Measurements from ENCODE around the gene GNA15. TPM values are rescaled to one million over a fixed set of nuclear protein-coding genes. Genes with fewer than 3 reads are reported as not detected.
A peak's percentile ranks its signal among the peaks of the same experiment; 100 is the strongest.
"Not testable (repeated sequence)": the region's sequence is repeated elsewhere in the genome, so short reads cannot be mapped to it uniquely, and the experiment has no call there.

The GNA15 gene
- total and polyA plus RNA-seq, 8 donors = 0.19 to 3.0 (median 1.3) TPM

DNA sequence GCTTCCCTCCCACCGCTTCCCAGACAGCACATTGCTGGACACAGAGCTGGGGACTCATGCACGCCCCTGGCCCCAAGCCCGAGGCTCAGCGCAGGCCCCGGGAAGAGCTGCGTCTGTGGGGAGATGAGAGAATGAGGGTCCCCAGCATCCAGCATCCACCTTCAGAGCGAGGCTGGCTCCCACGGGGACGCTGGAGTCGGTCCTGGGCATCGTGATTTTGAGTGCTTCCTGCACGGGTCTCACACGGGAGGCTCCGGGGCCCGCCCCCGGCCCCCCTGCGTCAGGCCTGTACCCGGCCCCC is 54.6 kb downstream of the GNA15 start:
- Histone ChIP-seq H3K27ac (no peak overlapping the region), H3K4me3 (no peak overlapping the region), H3K36me3 (no peaks in the 10 kb centered on the region), H3K9me3 (no peaks in the 10 kb centered on the region), H3K27me3 (no peaks in the 10 kb centered on the region), H3K4me1 (peaks cover 0 to 11% (median 0%) of the 10 kb centered on the region in 3 donors)
- no peak for TF ChIP-seq CTCF (IDR thresholded peaks at IDR 0.05)
- FAIRE-seq (no peak), DNase-seq (peak in 2 of 6 donors; percentile 24 to 45), ATAC-seq (no peak)
- 94% methylated on average over 18 of the region's 18 CpGs for WGBS, 2 donors
- intact Hi-C loops (cut with DNase I) = no loop called here

DNA sequence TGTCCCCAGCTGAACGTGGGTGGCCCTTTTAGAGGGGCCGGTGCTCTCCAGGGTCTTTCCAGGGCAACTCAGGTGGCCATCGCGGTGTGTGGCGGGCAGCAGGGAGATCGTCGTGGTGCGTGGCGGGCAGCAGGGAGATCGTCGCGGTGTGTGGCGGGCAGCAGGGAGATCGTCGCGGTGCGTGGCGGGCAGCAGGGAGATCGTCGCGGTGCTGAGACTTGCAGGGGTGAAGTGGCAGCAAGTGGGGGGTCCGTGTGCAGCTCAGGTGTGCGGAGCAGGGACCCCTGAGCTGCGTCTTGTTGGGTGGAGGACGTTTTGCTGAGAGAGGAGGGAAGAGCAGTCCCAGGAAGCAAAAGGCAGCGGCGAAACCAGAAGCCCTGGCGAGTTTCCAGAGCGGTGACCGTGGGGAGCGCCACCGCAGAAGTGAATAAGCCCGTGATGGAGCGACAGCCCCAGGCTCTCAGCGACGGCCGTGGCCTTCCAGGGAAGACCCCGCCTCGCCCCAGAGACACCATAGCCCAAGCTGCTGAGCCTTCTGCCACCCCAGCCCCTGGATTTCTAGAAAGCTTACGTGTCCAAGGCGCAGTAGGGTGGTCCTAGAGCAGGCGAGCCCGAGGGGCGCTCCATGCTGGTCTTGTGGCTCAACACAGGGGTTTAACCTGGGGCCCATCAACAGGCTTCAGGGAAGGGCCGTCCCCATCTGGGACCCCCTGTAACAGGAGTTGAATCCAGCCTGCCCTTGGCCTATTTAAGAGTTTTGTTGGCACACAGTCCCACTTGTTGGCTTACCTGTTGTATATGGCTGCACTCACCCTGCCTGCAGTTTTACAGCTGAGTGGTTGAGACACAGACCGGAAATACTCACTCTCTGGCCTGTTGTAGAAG is 55.3 kb downstream of the GNA15 start:
- ATAC-seq (no peak), FAIRE-seq (no peak), DNase-seq (peak in 2 of 6 donors; percentile 29 to 55)
- no peak for TF ChIP-seq CTCF (IDR thresholded peaks at IDR 0.05)
- intact Hi-C loops (cut with DNase I) = no loop called here
- Histone ChIP-seq H3K27ac (no peak overlapping the region), H3K4me3 (no peak overlapping the region), H3K4me1 (peaks cover 0 to 11% (median 0%) of the 10 kb centered on the region in 3 donors), H3K9me3 (no peaks in the 10 kb centered on the region), H3K27me3 (no peaks in the 10 kb centered on the region), H3K36me3 (no peaks in the 10 kb centered on the region)
- WGBS, 2 donors = 90 to 92% methylated on average over 46 of the region's 46 CpGs

- 92% methylated on average over 12 of the region's 12 CpGs for WGBS, 2 donors
- peaks cover 0 to 11% (median 0%) of the 10 kb centered on the region in 3 donors for H3K4me1 ChIP-seq
- H3K4me3 ChIP-seq; H3K27ac ChIP-seq; FAIRE-seq; ATAC-seq; H3K27me3 ChIP-seq; H3K9me3 ChIP-seq; H3K36me3 ChIP-seq; intact Hi-C loops (cut with DNase I): not testable (repeated sequence)
- DNase-seq = peak in 2 of 6 donors; percentile 11 to 14
These were observed 55.9 kb downstream of the GNA15 start for GRCh38 chr19:3191806-3192104.

GRCh38 chr19:3192228-3192635 is 56.4 kb downstream of the GNA15 start:
- no peaks in the 10 kb centered on the region for H3K9me3 ChIP-seq
- ATAC-seq (no peak), FAIRE-seq (no peak), DNase-seq (peak in 2 of 6 donors; percentile 24 to 73)
- 95 to 100% methylated on average over 11 to 32 of the region's 32 CpGs for WGBS, 2 donors
- H3K4me3 ChIP-seq = no peak overlapping the region
- H3K27me3 ChIP-seq = no peaks in the 10 kb centered on the region
- H3K4me1 ChIP-seq = peaks cover 0 to 7% (median 0%) of the 10 kb centered on the region in 3 donors
- no peak for TF ChIP-seq CTCF (IDR thresholded peaks at IDR 0.05)
- no peak overlapping the region for H3K27ac ChIP-seq
- intact Hi-C loops (cut with DNase I) = no loop called here
- no peaks in the 10 kb centered on the region for H3K36me3 ChIP-seq

DNA sequence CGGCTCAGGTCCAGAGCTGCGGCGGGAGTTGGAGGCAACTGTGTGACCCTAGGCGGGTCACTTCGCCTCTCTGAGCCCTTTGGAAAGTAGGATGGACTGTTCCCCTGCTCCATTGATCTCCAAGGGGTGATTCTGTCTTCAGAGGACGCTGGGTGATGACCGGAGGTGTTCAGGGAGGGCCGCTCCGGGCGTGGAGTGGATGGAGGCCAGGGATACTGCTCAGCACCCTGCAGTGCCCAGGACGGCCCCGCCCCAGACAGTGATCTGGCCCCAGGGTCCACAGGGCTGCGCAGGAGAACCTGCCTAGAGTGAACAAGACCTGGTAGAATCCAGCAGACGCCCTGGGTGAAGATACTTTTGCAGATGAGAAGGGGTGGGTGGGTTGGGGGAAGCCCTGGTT is 56.9 kb downstream of the GNA15 start:
- Histone ChIP-seq H3K4me3 (no peak overlapping the region), H3K9me3 (no peaks in the 10 kb centered on the region), H3K27ac (no peak overlapping the region), H3K27me3 (no peaks in the 10 kb centered on the region), H3K4me1 (peaks cover 0 to 2% (median 0%) of the 10 kb centered on the region in 3 donors), H3K36me3 (no peaks in the 10 kb centered on the region)
- WGBS, 2 donors = 92 to 97% methylated on average over 14 of the region's 14 CpGs
- intact Hi-C loops (cut with DNase I) = no loop called here
- FAIRE-seq (no peak), ATAC-seq (no peak), DNase-seq (peak in 2 of 6 donors; percentile 15 to 54)
- TF ChIP-seq CTCF (IDR thresholded peaks at IDR 0.05) = no peak

All from pancreas (tissue), 10 donors.